Retina (tissue), 1 donor: ENCODE measurements around the gene NTSR1.
A peak's percentile ranks its signal among the peaks of the same experiment; 100 is the strongest.

Experiments used
- DNase-seq: peaks from one replicate; pipeline ENCODE4 v3.0.0-alpha.2; 2016

Gene NTSR1

DNA sequence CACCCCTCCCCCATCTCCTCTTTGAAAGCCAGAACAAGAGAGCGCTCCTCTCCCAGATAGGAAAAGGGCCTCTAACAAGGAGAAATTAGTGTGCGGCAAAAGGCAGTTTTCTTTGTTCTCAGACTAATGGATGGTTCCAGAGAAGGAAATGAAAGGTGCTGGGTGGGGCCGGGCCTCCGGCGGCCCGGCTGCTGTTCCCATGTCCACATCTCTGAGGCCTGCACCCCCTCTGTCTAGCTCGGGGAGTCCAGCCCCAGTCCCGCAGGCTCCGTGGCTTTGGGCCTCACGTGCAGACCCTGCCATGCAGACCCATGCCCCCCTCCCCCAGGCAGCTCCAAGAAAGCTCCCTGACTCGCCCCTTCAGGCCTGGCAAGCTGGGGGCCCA is 51.8 kb downstream of the NTSR1 start:
- peak; percentile 87 for DNase-seq

DNA sequence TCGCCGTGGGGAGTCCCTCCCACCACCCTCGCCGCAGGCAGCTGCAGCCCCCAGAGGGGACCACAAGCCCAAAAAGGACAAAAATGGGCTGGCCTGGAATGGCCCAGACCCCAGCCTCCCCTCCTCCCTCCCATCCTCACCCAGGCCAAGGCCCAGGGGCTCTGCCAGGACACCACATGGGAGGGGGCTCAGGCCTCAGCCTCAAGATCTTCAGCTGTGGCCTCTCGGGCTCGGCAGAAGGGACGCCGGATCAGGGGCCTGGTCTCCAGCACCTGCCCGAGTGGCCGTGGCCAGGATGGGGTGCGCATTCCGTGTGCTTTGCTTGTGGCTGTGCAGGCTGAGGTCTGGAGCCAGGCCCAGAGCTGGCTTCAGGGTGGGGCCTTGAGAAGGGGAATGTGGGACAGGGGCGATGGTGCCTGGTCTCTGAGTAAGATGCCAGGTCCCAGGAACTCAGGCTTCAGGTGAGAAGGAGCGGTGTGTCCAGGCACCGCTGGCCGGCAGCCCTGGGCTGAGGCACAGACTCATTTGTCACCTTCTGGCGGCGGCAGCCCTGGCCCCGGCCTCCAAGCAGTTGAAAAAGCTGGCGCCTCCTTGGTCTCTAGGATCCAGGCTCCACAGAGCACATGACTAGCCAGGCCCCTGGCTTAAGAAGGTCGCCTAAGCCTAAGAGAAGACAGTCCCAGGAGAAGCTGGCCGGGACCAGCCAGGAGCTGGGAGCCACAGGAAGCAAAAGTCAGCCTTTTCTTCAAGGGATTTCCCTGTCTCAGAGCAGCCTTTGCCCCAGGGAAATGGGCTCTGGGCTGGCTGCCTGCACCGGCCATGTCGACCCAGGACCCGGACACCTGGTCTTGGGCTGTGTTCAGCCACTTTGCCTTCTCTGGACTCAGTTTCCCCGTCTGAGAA is 52.5 kb downstream of the NTSR1 start:
- DNase-seq: no peak

DNA sequence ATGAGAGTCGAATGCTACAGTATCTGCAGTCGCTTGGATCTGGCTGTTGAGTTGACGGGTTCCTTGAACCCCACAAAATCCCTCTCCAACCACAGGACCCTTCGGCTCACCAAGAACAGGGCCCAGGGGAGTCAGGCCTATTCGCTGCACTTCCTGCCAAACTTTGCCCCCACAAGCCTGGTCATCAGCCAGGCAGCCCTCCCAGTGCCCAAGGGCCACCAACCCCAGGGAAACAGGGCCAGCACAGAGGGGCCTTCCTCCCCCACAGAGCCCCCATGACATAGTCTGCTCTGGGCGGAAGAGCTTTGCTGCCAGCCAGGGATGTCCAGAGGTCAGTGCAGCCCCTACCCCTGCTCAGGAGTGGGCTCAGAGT is 53.1 kb downstream of the NTSR1 start:
- peak; percentile 2 for DNase-seq

DNA sequence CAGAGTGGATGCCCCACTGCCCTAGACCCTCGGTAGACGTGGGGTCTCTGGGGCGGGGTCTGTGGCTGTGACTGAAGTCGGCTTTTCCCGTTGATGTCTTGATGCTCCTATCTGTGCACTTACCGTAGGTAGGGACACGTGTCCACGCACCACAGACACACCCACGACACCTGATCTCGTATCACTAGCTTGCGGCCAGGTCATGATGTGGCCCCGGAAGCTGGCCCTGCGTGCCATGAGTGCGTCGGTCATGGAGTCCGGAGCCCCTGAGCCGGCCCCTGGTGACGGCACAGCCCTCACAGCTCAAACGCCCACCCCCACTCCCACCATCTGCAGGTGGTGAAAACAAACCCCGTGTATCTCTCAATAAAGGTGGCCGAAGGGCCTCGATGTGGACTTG is 53.7 kb downstream of the NTSR1 start:
- peak; percentile 2 for DNase-seq

DNA sequence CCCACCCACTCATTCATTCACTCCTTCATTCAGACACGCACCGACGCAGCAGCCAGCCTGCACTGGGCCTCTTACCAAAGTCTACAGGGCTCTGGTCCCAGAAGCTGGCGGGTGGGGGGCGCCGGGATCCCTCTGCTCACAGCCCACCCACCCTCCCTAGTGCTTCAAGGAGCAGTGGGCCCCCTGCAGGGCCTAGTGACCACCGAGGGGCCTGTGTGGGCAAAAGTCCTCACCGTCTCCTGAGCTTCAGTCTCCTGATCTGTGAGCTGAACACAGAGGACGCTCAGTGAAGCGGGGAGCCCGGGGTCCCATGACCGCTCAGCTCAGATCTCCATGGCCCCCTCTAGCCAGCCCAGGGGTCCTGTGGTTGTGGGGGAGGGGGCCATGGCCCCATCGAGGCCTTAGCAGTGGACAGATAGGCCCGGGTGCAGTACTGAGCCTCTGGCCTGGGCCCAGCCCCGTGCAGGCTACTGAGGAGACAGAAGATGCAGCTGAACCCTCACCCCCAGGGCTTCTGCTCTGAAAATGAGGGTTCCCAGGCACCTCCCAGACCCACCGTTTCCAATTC is 54.2 kb downstream of the NTSR1 start:
- peak; percentile 3 for DNase-seq

DNA sequence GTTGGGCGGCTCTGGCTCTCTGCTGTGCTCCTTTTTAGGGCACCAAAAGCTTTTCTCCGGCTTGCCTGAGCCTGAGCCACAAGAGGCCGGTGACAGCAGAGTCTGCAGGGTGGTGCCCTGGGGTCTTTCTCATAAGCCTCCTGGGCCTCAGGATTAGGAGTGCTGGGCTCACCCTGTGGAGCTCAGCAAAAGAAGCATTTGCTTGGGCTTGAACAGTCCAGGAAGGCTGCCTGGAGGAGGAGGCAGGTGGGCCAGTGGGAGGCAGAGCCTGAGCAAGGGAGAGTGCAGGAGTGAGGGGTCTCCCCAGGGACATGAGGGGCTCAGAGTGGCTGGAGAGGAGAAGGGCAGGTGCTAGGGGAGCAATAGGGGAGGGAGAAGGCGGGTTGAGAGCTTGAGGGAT is 54.8 kb downstream of the NTSR1 start:
- no peak for DNase-seq

DNA sequence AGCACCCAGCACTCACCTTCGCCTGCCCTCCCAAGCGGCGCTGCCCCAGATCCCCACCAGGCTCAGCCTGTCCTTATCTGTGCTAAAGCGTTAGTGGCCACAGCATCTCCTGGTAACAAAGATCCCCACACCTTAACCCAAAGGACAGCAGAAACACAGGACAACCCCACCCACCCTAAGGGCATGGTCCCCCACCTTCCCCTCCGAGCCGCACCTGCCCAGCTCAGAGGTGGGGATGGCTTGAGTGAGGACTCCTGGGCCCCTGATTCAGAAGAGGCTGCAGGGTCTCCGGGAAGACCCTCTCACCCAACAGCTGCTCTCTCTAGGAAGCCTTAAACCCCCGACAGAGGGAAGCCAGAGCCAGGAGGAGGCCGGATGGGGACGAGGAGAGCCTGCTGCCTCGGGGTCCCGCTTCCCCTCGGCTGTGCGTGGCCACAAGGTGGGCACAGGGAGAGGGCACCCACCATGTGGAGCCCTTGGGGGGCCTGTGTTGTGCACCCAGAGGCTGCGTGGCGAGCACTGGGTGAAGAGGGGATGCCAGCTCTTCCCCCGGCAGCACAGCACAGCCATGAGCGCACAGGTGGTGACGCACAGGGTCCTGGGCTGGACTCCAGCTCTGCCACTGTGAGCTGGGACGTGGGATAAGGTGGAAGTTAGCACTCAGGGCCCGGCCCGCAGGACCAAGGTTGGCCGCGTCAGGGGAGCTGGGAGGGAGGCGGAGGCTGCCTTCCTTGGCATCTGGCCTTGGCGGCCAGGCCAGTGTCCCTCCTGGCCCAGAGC is 55.7 kb downstream of the NTSR1 start:
- DNase-seq: no peak

DNA sequence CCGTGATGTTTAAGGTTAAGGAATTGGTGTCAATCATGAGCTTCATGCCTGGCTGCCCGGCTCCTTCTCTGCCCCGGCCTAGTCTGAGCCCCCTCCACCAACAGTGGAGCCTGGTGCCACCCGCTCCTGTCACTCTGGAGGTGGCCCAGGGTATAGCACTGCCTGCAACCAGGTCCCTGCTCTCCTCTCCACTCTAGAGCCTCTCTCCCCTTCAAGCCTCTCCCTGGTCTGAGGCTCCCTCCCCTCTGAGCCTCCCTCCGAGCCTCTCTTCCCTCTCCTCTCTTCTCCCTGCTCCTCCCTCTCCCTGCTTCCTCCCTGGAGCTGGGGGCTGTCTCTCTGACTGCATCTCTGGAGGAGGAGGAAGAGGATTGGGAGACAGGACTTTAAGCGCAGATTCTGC is 56.4 kb downstream of the NTSR1 start:
- DNase-seq: peak; percentile 20

DNA sequence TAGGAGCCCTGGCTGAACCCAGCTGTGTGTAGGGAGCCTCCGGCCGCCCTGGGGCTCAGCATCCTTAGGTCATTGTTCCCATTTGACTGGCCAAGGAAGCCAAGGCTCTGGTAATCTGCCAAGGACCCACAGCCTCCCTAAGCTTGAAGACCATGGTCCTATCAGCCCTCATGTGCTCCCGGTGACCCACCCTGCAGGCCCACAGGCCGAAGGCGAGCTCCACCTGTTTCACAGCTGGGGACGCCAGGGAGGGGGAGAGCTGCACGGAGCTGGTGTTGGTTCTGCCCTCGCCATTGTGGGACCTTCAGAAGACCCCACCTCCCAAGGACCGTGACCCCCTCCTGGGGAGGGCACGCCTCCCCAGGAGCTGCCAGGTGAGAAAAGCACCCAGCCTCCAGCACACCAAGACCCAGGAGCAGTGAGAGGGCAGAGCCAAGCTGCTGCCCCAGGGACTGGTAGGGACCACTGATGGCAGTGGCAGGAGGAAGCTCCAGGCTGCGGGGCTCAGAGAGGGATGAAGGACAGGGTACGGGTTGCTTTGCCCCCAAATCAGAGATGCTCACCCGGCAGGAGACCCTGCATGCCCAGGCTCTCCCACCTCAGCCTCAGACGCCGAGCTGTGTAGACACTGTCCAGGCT is 56.9 kb downstream of the NTSR1 start:
- peak; percentile 16 for DNase-seq

DNA sequence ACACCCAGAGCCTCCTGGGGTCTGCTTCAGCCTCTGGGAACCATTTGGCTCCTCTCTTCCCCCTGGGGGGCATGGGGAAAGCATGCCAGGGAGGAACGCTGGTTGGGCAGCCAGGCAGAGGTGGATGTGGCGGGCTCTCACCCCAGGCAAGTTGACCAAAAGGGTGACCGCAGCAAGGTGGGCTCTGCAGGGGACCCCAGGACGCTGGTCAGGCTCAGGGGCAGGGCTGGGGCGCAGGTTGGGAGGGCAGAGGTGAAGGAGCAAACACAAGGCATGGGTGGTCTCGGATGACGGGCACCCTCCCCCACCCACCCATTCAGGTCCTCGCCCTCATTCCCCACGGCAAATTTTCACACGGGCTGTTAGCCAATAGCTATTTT is 57.4 kb downstream of the NTSR1 start:
- DNase-seq: peak; percentile 3

DNA sequence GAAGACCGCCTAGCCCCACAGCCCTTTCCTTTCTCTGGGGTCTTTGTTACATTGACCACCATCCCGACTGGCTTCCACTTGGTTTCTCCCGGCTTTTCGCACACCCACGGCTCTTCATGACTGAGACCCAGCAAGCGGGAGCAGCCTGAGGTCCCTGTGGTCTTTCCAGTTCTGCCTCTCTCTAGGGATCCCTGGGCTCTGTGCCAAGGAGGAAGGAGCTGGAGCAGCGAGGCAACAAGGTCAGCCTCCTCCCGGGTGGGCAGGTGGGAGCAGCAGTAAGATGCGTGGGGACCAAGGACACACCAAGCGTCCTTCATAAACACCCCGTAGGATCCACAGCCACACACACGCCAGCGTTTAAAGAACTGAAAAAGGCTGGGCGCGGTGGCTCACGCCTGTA is 58.1 kb downstream of the NTSR1 start:
- peak; percentile 13 for DNase-seq

DNA sequence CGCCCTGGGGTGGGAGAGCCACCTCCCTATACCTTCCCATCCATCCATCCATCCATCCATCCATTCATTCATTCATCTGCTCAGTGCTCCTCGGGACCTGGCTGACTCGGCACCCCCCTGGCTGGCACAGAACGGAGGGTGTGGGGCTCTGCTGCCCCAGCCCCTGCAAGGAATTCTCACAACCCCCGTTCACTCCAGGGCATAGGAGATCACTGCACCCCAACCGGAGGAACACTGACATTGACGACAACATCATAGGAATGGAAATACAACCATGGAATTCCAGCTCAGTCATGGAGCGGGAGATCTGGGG is 59.6 kb downstream of the NTSR1 start:
- no peak for DNase-seq

DNA sequence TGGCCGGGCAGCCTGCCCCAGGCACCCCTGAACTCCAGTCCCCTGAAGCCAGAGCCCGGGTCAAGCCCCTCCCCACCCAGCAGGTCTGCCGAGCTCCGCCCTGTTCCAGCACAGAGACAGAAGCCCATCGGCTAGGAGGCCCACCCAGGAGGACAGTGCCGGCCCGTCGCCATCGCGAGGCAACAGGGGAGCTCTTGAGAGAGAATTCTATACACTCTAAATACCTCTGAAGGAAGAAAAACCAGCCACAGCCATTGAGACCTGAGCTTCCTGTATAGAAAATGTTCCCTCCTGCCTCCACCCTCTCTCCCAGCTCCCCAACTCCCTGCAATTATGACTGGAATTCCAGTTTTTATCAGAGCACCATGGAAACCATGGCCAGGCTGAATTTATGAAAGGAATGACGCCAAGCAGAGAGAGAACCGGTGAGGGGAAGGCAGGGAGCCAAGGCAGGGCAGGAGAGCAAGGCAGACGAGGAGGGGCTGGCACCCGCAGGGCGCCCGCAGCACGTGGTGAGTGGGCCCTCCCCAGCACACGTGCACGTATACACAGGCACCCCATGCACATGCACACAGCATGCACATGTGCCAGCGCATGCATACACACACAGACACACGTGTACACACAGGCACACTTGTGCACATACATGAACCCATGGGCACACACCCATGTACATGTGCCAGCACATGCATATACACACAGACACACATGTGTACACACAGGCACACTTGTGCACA is 60.1 kb downstream of the NTSR1 start:
- DNase-seq: peak; percentile 70

DNA sequence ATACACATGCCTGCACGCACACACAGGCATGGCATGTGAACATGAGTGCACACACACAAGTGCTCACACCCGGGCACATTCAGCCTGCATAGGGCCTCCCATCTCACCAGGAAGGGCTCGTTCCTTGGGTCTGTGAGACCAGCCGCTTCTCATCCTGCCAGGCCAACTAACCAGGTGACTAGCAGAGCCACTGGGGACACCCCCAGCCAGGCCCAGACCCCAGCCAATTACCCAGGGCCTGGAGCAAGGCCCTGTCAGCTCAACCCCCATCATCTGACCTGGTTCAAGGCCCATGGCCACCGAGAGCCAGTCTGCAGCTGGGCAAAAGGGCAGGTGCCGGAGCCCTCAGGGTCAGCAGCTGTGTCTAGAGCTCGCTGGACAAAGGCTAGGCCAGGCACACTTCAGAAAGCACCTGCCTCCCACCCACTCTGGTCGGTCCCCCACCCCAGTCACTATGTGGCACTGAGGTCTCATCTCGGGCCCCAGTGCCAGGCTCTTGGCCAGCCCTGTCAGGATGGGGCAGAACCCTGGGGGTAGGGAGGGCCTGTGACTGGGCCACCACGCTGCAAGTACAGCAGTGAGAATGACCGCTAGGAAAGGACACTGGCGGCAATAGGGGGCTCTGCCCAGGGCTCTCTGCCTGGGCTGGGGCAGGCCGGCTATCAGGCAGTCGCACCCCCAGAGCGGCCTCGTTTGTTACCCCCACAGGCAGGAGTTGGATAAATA is 60.9 kb downstream of the NTSR1 start:
- DNase-seq: peak; percentile 22

DNA sequence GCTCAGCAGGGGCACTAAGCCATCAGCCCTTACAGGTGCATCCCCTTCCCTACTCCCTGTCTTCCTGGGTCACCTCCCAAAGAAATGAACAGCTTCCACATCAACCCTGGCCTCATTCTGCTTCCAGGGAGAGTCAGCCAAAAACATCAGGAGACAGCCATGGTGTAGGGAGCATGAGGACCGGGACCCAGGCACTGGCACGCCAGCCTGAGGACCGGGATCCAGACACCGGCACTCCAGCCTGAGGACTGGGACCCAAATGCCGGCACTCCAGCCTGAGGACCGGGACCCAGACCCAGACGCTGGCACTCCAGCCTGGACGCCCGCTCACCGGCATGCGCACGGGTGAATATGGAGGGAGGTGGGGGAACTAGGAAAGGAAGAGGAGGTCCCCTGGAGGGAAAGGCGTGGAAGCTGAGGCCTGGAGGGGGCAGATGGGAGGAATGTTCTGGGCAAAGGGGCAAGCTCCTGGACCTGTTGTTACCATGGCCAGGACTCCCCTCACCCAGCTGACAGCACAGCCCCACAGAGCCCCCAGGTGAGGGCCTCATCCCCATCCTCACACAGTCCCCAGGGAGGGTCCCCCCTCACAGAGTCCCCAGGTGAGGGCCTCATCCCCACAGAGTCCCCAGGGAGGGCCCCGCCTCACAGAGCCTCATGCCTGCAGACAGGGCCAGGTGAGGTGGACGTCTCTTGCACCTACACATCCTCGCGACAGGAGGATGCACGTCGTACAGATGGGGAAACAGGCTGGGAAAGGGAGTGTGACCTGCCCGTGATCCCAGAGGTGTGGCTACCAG is 61.7 kb downstream of the NTSR1 start:
- no peak for DNase-seq

DNA sequence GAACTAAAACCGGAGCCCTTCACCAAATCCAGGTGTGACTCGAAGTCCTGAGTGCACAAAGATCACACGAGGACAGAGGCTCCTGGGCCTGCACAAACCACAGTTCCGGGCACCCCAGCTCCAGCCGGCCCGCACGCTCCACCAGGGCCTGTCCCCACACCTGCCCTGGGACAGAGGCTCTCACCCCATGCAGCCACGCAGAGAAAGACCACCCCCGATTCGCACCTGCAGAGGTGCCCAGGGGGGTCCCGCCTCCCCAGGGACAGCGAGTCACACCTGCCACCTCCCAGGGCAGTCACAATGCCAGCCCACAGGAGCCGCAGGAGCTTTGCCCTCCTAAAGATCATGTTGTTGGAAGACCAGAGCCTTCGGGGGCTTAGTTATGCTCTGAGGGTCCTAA is 62.3 kb downstream of the NTSR1 start:
- no peak for DNase-seq

DNA sequence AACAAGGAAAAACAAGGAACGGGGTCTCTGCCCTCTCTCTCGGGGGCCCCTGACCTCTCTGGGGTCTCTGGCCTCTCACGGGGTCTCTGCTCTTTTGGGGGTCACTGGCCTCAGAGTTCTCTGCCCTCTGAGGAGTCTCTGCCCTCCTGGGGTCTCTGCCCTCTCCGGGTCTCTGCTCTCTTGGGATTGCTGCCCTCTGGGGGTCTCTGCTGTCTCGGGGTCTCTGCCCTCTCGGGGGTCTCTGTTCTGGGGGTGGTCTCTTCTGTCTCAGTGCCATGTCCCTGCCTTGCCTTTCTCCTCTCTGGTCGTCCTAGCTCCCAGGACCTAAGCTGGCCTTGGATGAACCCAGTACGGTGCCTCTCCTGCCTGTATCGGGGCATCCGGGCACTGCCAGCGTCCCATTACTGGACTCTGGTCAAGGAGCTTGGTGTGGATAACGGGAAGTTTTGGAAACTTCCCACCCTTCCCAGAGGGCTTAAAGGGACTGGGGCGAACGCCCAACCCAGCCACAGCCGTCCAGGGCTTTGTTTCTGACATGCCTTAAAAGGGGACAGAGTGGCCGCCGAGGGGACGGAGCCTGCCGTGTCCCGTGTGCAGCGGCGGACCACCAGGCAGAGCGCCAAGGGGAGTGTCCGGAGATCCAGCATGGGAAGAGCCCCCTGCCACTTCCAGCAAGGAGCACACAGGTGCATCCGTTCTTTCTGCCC is 62.9 kb downstream of the NTSR1 start:
- no peak for DNase-seq

DNA sequence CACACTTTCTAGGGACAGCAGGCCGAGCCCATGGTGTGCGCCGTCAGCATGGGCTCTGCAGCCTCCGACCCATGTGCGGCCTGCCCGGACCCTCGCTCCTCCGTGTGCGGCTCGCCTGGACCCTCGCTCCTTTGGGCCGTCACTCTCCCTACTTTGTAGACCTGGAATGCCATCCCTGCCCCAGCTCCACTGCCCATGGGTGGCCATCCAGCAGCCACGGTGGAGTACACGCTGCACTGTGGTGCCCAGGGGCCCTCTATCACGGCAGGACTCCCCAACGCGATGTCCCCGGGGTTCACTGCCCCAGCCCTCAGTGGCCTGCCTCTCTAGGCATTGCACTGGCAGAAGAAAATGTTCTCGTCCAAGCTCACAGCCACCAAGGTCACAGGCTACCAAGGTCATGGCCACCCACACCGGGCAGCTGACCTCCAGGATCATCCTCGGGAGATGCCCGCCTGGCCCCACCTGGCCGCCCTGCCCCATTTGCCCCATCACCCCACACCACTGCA is 63.5 kb downstream of the NTSR1 start:
- DNase-seq: no peak

DNA sequence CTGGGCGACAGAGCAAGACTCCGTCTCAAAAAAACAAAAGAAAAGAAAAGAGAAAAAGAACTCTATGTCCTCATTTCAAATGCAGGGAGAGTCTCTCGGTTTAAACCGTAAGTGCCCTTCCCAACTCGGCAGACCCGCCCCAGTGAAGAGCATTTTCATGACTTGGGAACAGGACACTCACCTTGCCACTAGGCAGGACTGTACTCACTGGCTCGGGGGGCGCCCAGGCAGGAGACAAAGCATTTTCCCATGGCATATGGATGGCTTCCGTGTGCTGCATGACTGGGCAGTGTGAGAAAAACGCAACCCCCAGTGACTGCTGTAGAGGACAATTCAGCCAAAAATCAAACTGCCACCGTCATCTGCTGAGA is 64.0 kb downstream of the NTSR1 start:
- no peak for DNase-seq
